ENCODE results near the gene NISCH. TPM values are rescaled to one million over a fixed set of nuclear protein-coding genes. Genes with fewer than 3 reads are reported as not detected.

NISCH gene
- total RNA-seq, 1 donor from 2014 or later = 38.0 TPM

DNA sequence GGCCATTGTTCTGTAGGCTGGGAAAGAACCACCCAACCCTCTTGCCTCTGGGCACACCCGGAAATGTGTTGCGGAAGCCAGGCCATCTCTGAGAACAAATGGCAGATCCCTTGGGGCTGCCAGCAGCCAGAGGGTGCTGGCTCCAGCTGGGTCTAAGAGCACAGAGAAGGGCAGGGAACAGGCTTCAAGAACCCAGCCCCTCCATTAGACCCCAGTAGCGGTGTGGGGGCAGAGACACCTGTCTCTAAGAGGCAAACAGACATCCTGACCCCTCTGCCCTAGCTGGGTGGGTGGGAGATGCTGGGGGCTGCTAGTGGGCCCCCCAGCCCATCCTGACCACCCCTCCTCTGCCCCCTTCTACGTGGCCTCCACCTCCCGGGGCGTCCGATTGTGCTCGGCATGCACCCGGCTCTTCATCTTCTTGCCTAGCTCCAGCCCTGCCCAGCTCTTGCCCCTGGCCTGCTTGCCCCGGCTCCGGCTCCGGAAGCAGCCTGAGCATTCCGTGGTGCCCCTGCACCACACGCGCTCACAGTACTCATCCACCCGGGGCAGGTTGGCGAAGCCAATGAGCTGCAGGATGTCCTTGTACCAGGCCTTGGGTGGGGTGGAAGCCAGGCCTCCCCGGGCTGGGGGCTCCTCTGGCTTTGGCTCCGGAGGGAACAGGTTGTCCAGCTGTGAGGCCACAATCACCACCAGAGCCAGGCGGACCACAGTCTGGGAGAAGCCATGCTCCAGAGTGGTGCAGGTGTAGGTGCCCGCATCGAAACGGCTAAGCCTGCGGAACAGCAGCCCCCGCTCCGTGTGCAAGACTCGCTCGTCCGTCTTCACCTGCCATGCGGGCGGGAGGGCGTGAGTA lies 19.9 kb upstream of the NISCH start:
- ATAC-seq = no peak

DNA sequence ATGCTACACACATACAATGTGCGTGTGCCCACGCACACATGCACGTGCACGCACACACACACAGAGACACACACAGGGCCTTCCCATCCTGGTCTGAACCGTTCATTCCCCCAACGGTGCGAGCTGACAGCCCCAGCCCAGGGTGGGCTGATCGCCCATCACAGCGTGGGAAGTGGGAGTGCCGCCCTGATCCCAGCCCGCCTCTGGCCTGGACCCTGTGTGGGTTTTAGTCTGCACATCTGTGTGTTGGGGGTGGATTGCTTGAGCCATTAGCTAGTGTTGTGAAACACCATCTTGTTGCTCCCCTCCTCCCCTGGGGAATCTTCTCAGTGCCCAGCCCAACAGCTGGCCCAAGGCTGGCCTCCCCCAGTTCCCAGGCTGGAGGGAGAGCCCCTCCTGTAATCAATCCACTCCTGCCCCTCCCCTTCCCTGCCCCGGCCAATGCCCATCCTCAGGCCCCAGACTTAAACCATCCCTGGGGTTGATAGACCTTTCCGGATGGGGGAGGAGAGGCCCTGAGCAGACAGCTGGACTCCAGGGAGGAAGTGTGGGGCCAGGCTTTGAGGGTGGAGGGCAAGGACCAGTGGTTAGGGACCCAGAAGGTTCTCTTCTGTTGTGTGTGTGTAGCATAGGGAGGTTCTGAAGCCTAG lies 18.8 kb upstream of the NISCH start:
- ATAC-seq = no peak

DNA sequence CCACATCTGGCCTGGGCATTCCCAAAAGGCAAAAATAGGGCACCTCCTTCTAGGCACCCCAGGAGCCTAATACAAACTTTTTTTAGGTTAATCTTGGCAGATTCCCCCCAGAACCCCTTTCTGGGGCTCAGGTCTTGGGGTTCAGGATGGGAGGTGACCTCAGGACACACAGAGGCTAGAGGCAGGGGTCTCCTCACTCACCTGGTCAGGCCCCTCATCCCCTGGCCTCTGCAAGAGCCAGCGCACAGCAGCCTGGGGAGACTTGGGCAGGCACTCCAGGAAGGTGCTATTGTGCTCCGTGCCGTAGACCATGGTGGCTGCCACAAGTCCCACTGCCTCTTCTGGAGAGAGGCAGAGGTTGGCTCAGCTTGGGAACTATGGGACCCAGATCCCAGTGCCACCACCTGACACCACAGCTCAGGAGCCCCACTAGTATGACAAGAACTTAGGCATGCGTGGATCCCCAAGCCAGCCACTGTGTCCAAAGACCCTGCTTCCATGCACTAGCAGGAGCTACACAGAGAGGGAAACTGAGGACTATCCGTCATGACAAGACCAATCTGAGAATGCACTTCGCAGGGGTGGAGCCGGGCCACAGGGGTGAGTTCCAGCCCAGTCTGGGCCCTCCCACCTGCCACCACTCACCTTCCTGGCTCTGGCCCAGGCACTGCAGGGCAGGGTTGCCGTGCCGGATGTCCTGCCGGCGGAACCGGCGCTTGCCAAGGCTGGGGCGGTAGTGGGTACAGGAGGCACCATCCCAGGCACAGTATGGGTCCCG lies 17.9 kb upstream of the NISCH start:
- ATAC-seq = peak; percentile 87

DNA sequence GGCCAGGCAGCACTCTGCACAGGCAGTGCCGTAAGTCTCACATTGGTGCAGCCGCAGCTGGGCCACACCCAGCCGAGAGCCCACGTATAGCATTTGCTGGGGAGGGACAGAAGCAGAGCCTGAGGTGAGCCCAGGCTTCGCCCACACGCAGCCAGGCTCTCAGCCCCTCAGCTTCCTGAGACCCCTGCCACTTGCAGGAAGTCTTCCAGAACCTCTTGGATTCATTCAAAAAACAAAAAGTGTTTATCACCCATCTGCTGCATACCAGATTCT lies 17.4 kb upstream of the NISCH start:
- no peak for ATAC-seq

DNA sequence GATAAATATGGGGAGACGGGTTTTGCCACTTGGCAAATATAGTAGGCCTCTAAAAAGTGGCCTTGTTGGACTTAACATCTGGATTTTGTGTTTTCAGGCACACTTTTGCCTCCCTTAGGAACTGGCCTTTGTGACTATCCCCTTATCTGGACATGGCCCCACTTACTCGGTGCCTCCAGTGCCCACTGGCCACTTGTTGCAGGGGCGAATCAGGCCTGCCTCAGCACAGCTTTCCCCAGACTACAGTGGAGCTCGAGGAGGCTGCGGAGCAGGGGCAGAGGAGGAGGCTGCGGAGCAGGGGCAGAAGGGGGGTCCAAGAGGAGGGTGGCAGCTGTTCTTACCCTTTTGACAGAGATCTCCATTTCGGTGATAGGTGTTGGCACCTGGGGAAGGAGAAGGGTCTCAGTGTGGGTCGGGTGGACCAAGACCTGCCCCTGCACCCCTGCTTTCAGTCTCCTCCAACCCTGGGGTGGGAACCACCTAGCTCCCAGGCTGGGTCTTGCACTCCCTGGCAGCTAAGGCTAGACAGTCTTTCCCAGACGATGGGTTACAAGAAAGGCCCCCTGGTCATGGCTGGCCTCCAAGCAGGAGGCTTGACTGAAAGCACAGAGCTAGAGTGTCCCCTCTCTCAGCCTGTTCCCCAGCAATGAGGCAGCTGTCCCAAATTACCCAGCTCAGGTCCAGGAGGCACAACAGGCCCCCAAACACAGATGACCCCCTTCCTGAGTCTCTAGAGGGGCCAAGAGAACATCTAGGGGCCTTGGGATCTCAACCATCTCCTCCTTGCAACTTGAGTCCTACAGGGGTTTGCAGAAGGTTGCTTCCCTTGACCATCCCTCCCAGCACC lies 16.6 kb upstream of the NISCH start:
- no peak for ATAC-seq

DNA sequence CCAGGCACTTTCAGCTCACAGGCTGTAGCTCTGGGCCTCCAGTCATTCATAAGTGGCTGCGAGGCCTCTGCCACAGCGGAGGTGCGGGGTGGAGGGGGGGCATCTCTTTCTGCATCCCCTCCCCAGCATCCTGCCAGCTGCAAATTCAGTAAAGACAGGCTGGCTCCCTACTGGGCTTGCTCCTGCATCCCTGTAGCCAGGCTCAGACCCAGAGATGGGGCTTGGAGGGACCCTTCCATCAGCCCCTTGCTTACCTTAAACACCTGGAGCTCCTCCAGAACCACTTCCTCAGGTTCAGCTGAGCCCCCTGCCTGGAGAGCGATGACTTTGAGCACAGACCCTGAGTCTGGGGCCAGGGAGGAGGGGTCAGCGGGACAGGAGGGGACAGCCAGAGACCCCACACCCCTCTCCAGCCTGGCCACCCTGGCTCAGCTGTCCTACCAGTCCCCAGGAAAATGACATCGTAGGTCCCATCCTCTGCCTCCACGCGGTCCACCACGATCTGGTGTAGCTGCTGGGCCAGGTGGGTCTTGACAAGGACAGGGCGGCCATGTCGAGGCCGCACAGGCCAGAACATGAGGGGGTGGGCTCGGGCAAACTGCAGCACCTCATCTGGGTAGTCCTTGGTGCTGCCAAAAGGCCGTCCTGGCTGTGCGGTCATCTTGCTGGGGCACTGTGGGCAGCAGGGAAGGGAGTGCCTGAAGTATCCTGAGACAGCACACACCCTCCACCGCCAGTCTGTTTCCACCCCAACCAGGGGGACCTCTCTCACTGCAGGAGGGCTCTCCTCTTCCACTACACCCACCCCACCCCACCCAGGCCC lies 15.8 kb upstream of the NISCH start:
- ATAC-seq = no peak

DNA sequence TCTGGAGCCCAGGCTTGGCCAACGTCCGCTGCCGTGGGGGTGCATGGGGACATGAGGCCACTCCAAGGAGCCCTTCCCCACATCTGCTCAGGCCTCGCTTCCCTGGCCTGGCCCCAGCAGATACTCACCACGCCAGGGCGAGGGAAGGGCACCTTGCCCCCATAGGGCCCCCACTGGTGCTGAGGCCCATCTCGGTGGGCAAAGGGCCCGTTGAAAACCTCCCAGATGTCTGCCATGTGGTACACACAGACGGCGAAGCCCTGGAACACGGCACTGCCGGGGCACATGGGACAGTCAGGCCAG lies 15.2 kb upstream of the NISCH start:
- ATAC-seq = no peak

DNA sequence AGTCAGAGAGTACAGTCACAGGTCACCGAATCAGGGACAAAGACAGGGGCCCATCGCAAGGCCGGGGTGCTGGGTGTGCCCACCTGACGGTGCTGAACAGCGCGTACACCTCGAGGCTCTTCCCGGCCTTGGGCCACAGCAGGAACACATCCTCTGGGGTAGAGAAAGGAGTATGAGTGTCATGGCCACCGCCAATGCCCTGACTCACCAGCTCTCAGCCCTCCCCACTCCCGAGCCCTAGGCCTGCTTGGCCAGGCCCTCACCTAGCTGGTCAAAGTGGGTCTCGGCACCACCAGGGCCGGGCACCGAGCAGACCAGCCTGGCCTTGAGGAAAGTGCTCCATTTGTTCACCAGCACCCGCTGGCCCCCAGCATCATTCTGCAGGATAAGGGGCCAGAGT lies 14.7 kb upstream of the NISCH start:
- no peak for ATAC-seq

DNA sequence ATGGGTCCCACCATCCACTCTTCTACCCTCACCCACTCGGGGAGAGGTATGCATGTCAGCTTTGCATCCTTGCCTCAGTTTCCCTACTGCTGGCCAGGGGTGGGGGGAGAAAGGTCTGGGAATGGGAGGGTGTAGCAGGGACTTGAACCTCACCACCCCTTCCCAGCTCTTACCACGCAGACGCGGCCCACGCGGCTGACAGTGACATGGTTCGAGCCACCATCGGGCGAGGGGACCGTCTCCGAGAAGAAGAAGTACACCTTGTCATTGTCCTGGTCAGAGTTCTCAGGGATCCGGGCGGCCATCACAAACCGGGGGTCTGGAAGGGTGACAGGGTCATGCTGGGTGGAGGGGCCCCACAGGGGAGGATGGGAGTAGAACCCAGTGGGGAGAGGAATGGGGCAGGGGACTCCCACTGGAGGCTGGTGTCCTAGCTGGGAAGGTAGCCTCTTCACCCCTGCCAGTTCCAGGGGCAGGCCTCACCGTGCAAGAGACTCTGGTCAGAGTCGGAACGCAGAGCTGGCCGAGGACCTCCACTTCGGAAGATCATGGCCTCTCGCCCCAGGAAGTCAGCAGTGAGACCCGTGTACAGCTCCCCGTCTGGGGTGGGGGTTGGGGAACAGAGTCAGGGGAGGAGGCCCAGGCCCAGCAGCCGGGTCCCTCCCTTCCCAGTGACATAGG lies 14.2 kb upstream of the NISCH start:
- ATAC-seq = no peak

DNA sequence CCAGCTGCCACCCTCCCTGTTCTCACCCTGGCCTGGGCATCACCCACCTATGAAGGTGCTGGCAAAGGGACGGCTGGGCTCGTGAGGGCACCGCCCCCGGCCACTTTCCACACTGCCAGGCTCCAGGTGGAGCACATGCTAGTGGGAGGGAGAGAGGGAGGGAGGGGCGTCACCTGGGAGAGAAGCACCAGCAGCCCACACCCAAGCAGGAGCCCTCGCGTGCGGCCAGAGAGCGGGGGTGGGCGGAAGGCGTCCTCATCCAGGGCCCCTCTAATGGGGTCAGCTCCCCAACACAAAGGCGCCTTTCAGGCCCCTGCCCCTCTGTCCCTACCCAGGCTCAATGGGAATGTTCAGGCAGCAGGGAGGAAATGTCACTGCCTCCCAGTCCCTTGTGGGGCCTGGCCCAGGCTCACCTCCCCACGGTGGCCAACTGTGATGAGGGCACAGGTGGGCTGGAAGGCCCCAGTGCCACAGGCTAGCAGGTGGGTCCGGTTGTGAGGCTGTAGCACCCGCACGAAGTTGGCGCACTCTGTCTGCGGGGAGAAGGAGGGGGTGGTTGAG lies 13.6 kb upstream of the NISCH start:
- ATAC-seq = no peak

DNA sequence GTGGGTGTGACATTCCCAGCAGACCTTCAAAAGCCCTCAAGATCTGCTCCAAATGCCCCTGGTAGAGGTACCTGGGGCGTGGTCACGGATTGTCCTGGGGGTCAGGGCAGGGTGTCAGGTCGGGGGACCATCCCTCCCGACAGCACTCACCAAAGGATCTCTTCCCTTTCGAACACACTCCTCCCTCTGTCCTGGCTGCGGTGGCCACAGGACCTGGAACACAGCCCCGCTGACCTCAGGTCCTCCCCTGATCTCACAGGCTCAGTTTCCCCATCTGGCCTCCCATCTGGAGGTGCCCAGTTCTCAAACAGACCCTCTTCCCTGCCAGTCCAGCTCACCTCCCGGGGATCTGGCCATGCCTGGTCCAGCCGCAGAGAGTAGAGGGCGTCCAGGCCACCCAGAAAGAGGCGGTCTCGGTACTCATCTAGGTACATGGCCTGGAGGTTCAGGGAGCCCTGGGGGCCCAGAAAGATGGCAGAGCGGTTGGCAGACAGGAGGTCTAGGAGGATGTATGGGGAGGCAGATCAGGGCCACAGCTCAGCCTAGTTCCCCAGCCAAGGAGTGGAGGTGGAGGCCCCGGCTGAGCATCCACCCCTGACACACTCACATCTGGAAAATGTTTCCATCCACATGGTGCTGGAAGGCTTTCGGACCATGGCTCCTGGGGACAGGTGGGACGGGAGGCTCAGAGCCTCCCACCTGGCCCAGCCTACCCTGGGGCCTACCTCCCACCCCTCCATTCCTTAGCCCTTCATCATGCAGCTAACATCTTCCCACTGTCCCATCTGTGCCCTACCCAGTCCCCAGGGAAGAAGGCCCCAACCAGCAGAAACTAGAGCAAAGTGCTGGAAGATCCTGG lies 12.8 kb upstream of the NISCH start:
- no peak for ATAC-seq

DNA sequence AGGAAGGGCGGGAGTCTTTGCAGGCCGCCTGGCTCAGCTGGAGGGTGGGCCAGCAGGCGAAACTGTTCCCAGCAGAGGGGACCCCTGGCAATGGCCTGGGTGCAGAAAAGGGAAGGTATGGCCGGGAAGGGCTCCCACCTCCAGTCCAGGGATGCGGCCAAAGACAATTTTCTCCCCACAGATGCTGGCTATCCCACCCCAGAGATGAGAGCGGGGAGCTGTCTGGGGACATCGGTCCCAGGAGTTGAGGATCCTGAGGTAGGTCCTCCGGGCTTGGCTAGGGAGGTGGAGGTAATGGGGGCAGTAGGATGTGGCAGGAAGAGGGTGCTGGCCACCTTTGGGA lies 12.2 kb upstream of the NISCH start:
- no peak for ATAC-seq

DNA sequence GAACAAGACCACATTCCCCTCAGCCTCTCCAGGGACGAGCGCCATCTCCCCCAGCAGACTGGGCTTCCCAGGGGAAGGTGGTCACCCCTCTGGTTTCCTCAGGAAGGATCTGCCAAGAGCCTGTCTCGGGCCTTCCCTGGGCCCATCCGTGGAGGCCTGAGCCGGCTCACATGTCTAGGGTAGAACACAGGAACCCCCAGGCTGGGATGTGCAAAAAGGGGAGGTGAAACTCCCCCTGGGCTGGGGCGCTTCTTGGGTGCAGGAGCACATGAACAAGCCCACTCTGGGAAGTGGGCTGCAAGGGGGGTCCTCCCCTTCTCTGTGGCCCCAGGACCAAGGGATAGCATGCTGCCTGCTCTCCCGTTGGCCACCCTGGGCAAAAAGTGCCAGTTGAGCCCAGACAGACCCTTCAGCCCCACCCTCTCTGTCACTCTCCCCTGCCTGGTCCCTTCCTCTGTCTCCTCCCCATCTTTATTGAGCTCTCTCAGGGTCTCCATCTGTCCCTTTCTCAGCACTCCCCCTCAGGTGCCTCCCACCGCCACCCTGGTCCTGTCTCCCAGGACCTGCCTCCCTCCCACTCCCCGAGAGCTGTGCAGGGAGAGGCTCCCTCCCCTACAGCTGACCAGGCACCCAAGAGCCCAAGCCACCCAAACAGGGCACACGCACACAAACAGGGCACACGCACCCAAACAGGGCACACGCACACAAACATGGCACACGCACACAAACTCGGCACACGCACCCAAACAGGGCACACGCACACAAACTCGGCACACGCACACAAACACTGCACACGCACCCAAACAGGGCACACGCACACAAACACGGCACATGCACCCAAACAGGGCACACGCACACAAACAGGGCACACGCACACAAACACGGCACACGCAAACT lies 11.4 kb upstream of the NISCH start:
- ATAC-seq = no peak

DNA sequence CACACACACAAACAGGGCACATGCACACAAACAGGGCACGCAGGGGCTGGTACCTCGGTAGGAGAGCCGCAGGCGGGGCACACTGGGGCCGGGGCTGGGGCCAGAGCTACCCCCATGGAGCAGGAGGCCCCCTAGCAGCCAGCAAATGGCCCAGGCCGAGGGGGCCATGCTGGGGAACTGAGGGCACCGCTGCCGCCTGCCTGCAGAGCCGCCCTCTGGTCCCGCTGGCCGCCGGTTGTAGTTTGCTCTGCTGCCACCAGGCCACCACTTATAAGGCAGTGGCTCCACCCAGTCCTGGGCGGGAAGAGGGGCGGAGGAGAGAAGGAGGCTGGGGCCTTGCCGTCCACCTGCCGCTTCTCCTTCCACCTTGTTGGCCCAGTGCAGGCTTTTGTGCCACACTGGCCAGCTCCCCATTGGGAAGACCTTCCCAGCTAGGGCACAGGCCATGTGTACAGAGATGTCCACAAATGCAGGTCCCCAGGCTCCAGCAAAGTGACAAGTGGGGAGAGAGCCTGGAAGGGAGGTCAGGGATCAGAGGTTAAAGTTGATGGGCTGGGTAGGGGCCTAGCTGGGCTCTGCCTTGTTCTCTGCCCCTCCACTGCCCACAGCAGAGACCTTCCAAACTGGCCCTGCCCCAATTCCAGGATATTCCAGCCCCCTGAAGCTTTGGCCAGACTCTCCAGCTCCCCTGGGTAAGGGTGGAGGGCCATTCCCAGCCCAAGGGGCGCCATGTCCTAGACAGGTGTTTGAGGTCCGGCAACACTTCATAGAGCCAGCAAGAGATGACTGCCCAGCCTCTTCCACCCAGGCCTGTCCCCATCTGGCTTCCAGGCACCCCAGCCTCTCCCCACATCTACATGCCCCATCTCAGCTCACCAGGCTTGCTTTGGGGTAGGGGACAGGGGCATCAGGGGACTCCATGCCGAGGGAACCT lies 10.3 kb upstream of the NISCH start, which contains the start of gene SEMA3G:
SEMA3G (minus strand) TSS at position 244 of the 934 bp plus-strand sequence; CDS start at position 168, 76 bp downstream.
- peak; percentile 82 for ATAC-seq

DNA sequence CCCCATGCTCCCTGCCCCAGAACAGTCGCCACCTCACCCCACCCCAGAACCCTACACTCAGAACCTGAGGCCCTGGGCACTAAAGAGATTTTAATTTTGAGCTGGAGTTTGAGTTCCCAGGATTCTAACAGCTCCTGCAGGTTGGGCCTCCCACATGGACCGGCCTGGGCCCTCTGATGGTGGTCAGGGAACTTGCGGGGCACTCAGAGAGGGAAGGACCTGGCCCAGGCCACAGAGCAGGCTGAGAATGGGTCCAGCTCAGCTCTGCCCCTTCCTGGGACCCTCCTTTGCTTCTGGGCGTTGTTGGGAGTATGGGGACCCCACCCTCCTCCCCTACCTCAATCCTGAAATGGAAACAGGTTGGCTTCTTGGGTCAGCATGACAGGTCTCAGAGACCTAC lies 9.4 kb upstream of the NISCH start:
- no peak for ATAC-seq

DNA sequence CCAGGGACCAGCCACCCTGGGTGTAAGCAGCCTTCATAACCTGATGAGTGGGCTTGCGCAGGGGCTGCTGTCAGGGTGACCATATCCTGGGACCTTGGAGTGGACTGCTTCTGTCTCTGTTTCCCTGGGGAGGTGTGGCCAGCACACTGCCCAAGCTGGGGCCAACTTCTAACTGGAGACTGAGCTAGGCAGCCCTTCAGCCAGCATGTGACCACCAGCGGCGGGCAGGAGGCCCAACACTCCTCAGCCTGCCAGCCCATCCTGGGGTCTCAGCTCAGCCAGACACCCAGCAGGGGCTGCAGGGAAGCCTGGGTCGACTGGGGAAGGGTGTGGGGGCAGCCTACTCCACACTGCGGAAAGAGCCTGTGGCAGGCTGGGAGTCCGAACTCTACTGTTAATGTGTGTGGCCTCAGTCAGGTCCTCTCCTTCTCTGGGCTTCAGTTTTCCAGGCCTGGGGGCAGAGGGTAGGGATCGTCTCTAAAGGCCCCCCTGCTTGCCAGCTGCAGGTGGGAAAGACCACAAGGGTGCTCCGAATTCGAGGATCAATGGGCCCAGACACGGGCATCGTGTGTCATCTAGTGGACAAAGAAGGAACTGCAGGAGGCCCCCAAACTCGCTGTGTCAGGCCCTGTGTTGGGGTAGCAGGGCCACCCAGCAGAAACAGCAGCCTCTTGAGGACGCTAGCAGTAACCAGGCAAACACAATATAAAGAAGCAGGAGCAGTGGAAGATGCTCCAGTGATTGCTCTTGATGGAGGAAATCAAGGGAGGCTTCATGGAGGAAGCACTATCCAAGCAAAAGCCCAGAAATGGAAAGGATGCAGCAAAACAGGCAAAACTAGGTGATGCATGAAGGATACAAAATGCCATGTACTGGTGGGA lies 8.5 kb upstream of the NISCH start:
- peak; percentile 50 for ATAC-seq

Measured in esophagus mucosa (tissue), 1 donor.